Measurements from ENCODE around the gene MTMR11. TPM values are rescaled to one million over a fixed set of nuclear protein-coding genes. Genes with fewer than 3 reads are reported as not detected.

Gene MTMR11
- total and polyA plus RNA-seq, 9 of the 15 experiments (the other 6 are each of a cell fraction or from before 2014, with no cell fraction given): 0.09 to 1.6 (median 0.51) TPM

- TF ChIP-seq, protein P1, sequence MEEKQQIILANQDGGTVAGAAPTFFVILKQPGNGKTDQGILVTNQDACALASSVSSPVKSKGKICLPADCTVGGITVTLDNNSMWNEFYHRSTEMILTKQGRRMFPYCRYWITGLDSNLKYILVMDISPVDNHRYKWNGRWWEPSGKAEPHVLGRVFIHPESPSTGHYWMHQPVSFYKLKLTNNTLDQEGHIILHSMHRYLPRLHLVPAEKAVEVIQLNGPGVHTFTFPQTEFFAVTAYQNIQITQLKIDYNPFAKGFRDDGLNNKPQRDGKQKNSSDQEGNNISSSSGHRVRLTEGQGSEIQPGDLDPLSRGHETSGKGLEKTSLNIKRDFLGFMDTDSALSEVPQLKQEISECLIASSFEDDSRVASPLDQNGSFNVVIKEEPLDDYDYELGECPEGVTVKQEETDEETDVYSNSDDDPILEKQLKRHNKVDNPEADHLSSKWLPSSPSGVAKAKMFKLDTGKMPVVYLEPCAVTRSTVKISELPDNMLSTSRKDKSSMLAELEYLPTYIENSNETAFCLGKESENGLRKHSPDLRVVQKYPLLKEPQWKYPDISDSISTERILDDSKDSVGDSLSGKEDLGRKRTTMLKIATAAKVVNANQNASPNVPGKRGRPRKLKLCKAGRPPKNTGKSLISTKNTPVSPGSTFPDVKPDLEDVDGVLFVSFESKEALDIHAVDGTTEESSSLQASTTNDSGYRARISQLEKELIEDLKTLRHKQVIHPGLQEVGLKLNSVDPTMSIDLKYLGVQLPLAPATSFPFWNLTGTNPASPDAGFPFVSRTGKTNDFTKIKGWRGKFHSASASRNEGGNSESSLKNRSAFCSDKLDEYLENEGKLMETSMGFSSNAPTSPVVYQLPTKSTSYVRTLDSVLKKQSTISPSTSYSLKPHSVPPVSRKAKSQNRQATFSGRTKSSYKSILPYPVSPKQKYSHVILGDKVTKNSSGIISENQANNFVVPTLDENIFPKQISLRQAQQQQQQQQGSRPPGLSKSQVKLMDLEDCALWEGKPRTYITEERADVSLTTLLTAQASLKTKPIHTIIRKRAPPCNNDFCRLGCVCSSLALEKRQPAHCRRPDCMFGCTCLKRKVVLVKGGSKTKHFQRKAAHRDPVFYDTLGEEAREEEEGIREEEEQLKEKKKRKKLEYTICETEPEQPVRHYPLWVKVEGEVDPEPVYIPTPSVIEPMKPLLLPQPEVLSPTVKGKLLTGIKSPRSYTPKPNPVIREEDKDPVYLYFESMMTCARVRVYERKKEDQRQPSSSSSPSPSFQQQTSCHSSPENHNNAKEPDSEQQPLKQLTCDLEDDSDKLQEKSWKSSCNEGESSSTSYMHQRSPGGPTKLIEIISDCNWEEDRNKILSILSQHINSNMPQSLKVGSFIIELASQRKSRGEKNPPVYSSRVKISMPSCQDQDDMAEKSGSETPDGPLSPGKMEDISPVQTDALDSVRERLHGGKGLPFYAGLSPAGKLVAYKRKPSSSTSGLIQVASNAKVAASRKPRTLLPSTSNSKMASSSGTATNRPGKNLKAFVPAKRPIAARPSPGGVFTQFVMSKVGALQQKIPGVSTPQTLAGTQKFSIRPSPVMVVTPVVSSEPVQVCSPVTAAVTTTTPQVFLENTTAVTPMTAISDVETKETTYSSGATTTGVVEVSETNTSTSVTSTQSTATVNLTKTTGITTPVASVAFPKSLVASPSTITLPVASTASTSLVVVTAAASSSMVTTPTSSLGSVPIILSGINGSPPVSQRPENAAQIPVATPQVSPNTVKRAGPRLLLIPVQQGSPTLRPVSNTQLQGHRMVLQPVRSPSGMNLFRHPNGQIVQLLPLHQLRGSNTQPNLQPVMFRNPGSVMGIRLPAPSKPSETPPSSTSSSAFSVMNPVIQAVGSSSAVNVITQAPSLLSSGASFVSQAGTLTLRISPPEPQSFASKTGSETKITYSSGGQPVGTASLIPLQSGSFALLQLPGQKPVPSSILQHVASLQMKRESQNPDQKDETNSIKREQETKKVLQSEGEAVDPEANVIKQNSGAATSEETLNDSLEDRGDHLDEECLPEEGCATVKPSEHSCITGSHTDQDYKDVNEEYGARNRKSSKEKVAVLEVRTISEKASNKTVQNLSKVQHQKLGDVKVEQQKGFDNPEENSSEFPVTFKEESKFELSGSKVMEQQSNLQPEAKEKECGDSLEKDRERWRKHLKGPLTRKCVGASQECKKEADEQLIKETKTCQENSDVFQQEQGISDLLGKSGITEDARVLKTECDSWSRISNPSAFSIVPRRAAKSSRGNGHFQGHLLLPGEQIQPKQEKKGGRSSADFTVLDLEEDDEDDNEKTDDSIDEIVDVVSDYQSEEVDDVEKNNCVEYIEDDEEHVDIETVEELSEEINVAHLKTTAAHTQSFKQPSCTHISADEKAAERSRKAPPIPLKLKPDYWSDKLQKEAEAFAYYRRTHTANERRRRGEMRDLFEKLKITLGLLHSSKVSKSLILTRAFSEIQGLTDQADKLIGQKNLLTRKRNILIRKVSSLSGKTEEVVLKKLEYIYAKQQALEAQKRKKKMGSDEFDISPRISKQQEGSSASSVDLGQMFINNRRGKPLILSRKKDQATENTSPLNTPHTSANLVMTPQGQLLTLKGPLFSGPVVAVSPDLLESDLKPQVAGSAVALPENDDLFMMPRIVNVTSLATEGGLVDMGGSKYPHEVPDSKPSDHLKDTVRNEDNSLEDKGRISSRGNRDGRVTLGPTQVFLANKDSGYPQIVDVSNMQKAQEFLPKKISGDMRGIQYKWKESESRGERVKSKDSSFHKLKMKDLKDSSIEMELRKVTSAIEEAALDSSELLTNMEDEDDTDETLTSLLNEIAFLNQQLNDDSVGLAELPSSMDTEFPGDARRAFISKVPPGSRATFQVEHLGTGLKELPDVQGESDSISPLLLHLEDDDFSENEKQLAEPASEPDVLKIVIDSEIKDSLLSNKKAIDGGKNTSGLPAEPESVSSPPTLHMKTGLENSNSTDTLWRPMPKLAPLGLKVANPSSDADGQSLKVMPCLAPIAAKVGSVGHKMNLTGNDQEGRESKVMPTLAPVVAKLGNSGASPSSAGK (IDR thresholded peaks at IDR 0.05): no peak
- TF ChIP-seq OTX1 (CRISPR knock-in tag; IDR thresholded peaks at IDR 0.05) (no peak), BHLHE40 (IDR thresholded peaks at IDR 0.05; ENCODE audit: low read length) (no peak), WHSC1 (IDR thresholded peaks at IDR 0.05; ENCODE audit: low read length) (no peak)
- TF ChIP-seq, protein P2, sequence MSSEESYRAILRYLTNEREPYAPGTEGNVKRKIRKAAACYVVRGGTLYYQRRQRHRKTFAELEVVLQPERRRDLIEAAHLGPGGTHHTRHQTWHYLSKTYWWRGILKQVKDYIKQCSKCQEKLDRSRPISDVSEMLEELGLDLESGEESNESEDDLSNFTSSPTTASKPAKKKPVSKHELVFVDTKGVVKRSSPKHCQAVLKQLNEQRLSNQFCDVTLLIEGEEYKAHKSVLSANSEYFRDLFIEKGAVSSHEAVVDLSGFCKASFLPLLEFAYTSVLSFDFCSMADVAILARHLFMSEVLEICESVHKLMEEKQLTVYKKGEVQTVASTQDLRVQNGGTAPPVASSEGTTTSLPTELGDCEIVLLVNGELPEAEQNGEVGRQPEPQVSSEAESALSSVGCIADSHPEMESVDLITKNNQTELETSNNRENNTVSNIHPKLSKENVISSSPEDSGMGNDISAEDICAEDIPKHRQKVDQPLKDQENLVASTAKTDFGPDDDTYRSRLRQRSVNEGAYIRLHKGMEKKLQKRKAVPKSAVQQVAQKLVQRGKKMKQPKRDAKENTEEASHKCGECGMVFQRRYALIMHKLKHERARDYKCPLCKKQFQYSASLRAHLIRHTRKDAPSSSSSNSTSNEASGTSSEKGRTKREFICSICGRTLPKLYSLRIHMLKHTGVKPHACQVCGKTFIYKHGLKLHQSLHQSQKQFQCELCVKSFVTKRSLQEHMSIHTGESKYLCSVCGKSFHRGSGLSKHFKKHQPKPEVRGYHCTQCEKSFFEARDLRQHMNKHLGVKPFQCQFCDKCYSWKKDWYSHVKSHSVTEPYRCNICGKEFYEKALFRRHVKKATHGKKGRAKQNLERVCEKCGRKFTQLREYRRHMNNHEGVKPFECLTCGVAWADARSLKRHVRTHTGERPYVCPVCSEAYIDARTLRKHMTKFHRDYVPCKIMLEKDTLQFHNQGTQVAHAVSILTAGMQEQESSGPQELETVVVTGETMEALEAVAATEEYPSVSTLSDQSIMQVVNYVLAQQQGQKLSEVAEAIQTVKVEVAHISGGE (CRISPR knock-in tag; IDR thresholded peaks at IDR 0.05): no peak
- TF ChIP-seq, protein P3, sequence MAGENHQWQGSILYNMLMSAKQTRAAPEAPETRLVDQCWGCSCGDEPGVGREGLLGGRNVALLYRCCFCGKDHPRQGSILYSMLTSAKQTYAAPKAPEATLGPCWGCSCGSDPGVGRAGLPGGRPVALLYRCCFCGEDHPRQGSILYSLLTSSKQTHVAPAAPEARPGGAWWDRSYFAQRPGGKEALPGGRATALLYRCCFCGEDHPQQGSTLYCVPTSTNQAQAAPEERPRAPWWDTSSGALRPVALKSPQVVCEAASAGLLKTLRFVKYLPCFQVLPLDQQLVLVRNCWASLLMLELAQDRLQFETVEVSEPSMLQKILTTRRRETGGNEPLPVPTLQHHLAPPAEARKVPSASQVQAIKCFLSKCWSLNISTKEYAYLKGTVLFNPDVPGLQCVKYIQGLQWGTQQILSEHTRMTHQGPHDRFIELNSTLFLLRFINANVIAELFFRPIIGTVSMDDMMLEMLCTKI (IDR thresholded peaks at IDR 0.05; ENCODE audit: partially characterized antibody): no peak
Measured at GRCh38 chr1:149967646-149968045, 31.0 kb upstream of the MTMR11 start (continued).

Data from K562 (cell line).